Measurements from ENCODE around the gene CCDC178. TPM values are rescaled to one million over a fixed set of nuclear protein-coding genes. Genes with fewer than 3 reads are reported as not detected.
"Not testable (repeated sequence)": the region's sequence is repeated elsewhere in the genome, so short reads cannot be mapped to it uniquely, and the experiment has no call there.

The CCDC178 gene
- total and polyA plus RNA-seq, 2 donors from 2014 or later, result 3.7 to 4.6 TPM

- TF ChIP-seq, protein P1, sequence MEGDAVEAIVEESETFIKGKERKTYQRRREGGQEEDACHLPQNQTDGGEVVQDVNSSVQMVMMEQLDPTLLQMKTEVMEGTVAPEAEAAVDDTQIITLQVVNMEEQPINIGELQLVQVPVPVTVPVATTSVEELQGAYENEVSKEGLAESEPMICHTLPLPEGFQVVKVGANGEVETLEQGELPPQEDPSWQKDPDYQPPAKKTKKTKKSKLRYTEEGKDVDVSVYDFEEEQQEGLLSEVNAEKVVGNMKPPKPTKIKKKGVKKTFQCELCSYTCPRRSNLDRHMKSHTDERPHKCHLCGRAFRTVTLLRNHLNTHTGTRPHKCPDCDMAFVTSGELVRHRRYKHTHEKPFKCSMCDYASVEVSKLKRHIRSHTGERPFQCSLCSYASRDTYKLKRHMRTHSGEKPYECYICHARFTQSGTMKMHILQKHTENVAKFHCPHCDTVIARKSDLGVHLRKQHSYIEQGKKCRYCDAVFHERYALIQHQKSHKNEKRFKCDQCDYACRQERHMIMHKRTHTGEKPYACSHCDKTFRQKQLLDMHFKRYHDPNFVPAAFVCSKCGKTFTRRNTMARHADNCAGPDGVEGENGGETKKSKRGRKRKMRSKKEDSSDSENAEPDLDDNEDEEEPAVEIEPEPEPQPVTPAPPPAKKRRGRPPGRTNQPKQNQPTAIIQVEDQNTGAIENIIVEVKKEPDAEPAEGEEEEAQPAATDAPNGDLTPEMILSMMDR (IDR thresholded peaks at IDR 0.05; ENCODE audit: borderline replicate concordance, extremely low read depth, insufficient read depth), result no peak
- intact Hi-C loops (cut with DNase I), result no loop called here
Observed at GRCh38 chr18:33356735-33357134, 83.8 kb downstream of the CCDC178 start.

GRCh38 chr18:33355756-33356155, 84.8 kb downstream of the CCDC178 start:
- TF ChIP-seq, protein P1 (IDR thresholded peaks at IDR 0.05; ENCODE audit: borderline replicate concordance, extremely low read depth, insufficient read depth), result no peak
- Histone ChIP-seq H3K36me3 (ENCODE audit: control insufficient read depth in 2 of 3, insufficient read depth in 3 of 3, low read length in 3 of 3) (no peaks in the 10 kb centered on the region), H3K4me1 (ENCODE audit: control insufficient read depth in 2 of 3, insufficient read depth in 2 of 3, low read depth in 1 of 3, low read length in 3 of 3) (no peaks in the 10 kb centered on the region), H3K9me3 (ENCODE audit: control insufficient read depth in 2 of 3, insufficient read depth in 1 of 3, low read length in 3 of 3) (no peaks in the 10 kb centered on the region), H3K4me3 (ENCODE audit: low read length in 3 of 3) (no peak overlapping the region), H3K9ac (ENCODE audit: low read length in 3 of 3) (no peak overlapping the region), H3K27ac (ENCODE audit: low read depth in 2 of 2, low read length in 2 of 2) (no peak overlapping the region), H3K27me3 (ENCODE audit: control insufficient read depth, insufficient read depth, low read length) (no peaks in the 10 kb centered on the region)
- no peak for FAIRE-seq
- intact Hi-C loops (cut with DNase I), result no loop called here
- no peak for DNase-seq

More at GRCh38 chr18:33356735-33357134, 83.8 kb downstream of the CCDC178 start:
- no peaks in the 10 kb centered on the region for H3K4me1 ChIP-seq (ENCODE audit: control insufficient read depth in 2 of 3, insufficient read depth in 2 of 3, low read depth in 1 of 3, low read length in 3 of 3)
- no peak for FAIRE-seq
- DNase-seq, result no peak
- no peaks in the 10 kb centered on the region for H3K36me3 ChIP-seq (ENCODE audit: control insufficient read depth in 2 of 3, insufficient read depth in 3 of 3, low read length in 3 of 3)
- H3K27me3 ChIP-seq (ENCODE audit: control insufficient read depth, insufficient read depth, low read length), result no peaks in the 10 kb centered on the region
- no peak overlapping the region for H3K9ac ChIP-seq (ENCODE audit: low read length in 3 of 3)
- no peak overlapping the region for H3K4me3 ChIP-seq (ENCODE audit: low read length in 3 of 3)
- no peak overlapping the region for H3K27ac ChIP-seq (ENCODE audit: low read depth in 2 of 2, low read length in 2 of 2)
- no peaks in the 10 kb centered on the region for H3K9me3 ChIP-seq (ENCODE audit: control insufficient read depth in 2 of 3, insufficient read depth in 1 of 3, low read length in 3 of 3)

DNA sequence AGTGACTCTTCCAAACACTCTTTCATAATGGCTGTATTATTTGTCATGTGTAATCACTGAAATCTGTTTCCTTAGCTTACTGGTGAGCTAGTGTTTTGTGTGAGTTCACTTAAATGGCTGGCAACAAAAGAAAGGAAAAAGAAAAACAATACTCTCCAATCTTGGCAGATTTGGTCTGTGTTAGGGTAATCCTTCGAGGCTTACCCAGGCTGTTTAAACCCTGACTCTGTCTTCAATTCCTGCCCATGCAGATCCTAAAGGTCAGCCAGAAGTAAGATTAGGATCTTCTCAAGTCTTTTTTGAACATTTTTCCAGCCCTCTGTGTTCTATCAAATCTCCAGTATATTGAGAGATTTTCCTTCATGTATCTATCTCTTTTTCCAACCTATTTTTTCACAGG, 85.3 kb downstream of the CCDC178 start:
- no peaks in the 10 kb centered on the region for H3K9me3 ChIP-seq (ENCODE audit: control insufficient read depth in 2 of 3, insufficient read depth in 1 of 3, low read length in 3 of 3)
- H3K4me1 ChIP-seq (ENCODE audit: control insufficient read depth in 2 of 3, insufficient read depth in 2 of 3, low read depth in 1 of 3, low read length in 3 of 3), result no peaks in the 10 kb centered on the region
- intact Hi-C loops (cut with DNase I), result no loop called here
- no peaks in the 10 kb centered on the region for H3K27me3 ChIP-seq (ENCODE audit: control insufficient read depth, insufficient read depth, low read length)
- H3K36me3 ChIP-seq (ENCODE audit: control insufficient read depth in 2 of 3, insufficient read depth in 3 of 3, low read length in 3 of 3), result no peaks in the 10 kb centered on the region
- FAIRE-seq (no peak), DNase-seq (no peak)
- TF ChIP-seq, protein P1 (IDR thresholded peaks at IDR 0.05; ENCODE audit: borderline replicate concordance, extremely low read depth, insufficient read depth), result no peak
- H3K4me3 ChIP-seq (ENCODE audit: low read length in 3 of 3), result no peak overlapping the region
- no peak overlapping the region for H3K27ac ChIP-seq (ENCODE audit: low read depth in 2 of 2, low read length in 2 of 2)
- H3K9ac ChIP-seq (ENCODE audit: low read length in 3 of 3), result no peak overlapping the region

GRCh38 chr18:33350256-33350655, 90.3 kb downstream of the CCDC178 start:
- FAIRE-seq, result no peak
- Histone ChIP-seq H3K9me3 (ENCODE audit: control insufficient read depth in 2 of 3, insufficient read depth in 1 of 3, low read length in 3 of 3) (no peaks in the 10 kb centered on the region), H3K4me1 (ENCODE audit: control insufficient read depth in 2 of 3, insufficient read depth in 2 of 3, low read depth in 1 of 3, low read length in 3 of 3) (no peaks in the 10 kb centered on the region), H3K4me3 (ENCODE audit: low read length in 3 of 3) (no peak overlapping the region), H3K27ac (ENCODE audit: low read depth in 2 of 2, low read length in 2 of 2) (no peak overlapping the region), H3K9ac (ENCODE audit: low read length in 3 of 3) (no peak overlapping the region), H3K36me3 (ENCODE audit: control insufficient read depth in 2 of 3, insufficient read depth in 3 of 3, low read length in 3 of 3) (no peaks in the 10 kb centered on the region), H3K27me3 (ENCODE audit: control insufficient read depth, insufficient read depth, low read length) (no peaks in the 10 kb centered on the region)
- no peak for DNase-seq
- TF ChIP-seq, protein P1 (IDR thresholded peaks at IDR 0.05; ENCODE audit: borderline replicate concordance, extremely low read depth, insufficient read depth), result no peak
- intact Hi-C loops (cut with DNase I), result no loop called here

GRCh38 chr18:33339733-33340132, 100.8 kb downstream of the CCDC178 start:
- H3K4me3 ChIP-seq (ENCODE audit: low read length in 3 of 3); intact Hi-C loops (cut with DNase I); H3K27me3 ChIP-seq (ENCODE audit: control insufficient read depth, insufficient read depth, low read length); H3K36me3 ChIP-seq (ENCODE audit: control insufficient read depth in 2 of 3, insufficient read depth in 3 of 3, low read length in 3 of 3); DNase-seq; H3K4me1 ChIP-seq (ENCODE audit: control insufficient read depth in 2 of 3, insufficient read depth in 2 of 3, low read depth in 1 of 3, low read length in 3 of 3); H3K9me3 ChIP-seq (ENCODE audit: control insufficient read depth in 2 of 3, insufficient read depth in 1 of 3, low read length in 3 of 3); H3K27ac ChIP-seq (ENCODE audit: low read depth in 2 of 2, low read length in 2 of 2); H3K9ac ChIP-seq (ENCODE audit: low read length in 3 of 3); FAIRE-seq: not testable (repeated sequence)
